Thoracic aorta (tissue), 2 donors: Measurements from ENCODE around the gene FHDC1. TPM values are rescaled to one million over a fixed set of nuclear protein-coding genes. Genes with fewer than 3 reads are reported as not detected.

Source experiments
- ATAC-seq: fragments of 150-250 bp; one replicate; pipeline ENCODE4 v1.8.0; 2017; ENCODE audit warnings: low read depth; ENCODE audit not compliant: insufficient number of reproducible peaks, low FRiP score
- DNase-seq: peaks from one replicate; pipeline ENCODE4 v3.0.0-alpha.2; 2020; ENCODE audit warnings: low spot score
- H3K27ac ChIP-seq, 2 donors: fragments of 200-600 bp; sonication (generic); 1 replicate in 1 of 2; 2 replicates in 1 of 2; pipeline ENCODE4 v1.5.1; 2016; ENCODE audit warnings: mild to moderate bottlenecking in 2 of 2, moderate library complexity in 2 of 2
- H3K27me3 ChIP-seq: fragments of 200-600 bp; sonication (generic); replicated peaks from 2 replicates; pipeline ENCODE4 v1.6.0; 2016; ENCODE audit warnings: mild to moderate bottlenecking; ENCODE audit not compliant: insufficient read depth
- H3K36me3 ChIP-seq: fragments of 200-600 bp; sonication (generic); one replicate; pipeline ENCODE4 v1.5.1; 2016
- H3K4me1 ChIP-seq, 2 donors: fragments of 200-600 bp; sonication (generic); 1 replicate in 1 of 2; 2 replicates in 1 of 2; pipeline versions ENCODE4 v1.5.1 to v1.6.0; 2016; ENCODE audit warnings: low read depth in 2 of 2, mild to moderate bottlenecking in 1 of 2; ENCODE audit not compliant: control insufficient read depth in 1 of 2
- H3K4me3 ChIP-seq: fragments of 200-600 bp; sonication (generic); 2 replicates; pipeline ENCODE4 v1.5.1; 2016; ENCODE audit warnings: mild to moderate bottlenecking
- H3K9me3 ChIP-seq: fragments of 200-600 bp; sonication (generic); 2 replicates; pipeline ENCODE4 v1.5.1; 2016
- total RNA-seq, 2 donors: library from RNA; depleted of rRNA; stranded (reverse); fragments of >200 nt; gene quantifications; one replicate each; pipeline versions ENCODE4 v1.1.0 to v1.2.3, GENCODE V29; 2016
- TF ChIP-seq, protein P1 (sequence below): fragments of 200-600 bp; sonication (generic); IDR thresholded peaks from one replicate; pipeline ENCODE4 v1.5.1; 2019; ENCODE audit warnings: antibody characterized with exemption

FHDC1 gene
- total RNA-seq, 2 donors from 2014 or later = 0.27 to 0.35 TPM

DNA sequence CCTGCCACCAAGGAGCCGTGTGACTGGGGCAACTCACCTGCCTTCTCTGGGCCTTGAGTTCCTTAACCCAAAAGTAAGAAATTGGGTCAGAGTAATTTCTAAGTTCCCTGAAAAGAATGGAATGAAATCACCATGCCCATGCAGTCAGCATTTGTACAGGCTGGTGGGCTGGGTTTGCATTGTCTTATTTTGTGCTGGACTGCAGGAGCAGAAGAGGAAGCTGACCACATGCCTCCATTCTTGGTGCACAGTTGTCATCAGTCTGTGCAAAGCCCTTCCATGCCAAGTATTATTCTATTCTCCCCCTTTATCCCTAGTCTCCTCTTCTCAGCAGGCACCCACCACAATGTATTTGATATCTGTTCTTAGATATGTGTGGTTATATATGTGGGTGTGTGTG, 56.3 kb downstream of the FHDC1 start:
- Histone ChIP-seq H3K36me3 (no peaks in the 10 kb centered on the region), H3K9me3 (no peaks in the 10 kb centered on the region), H3K4me1 (peaks cover 0 to 8% of the 10 kb centered on the region in 2 donors), H3K27me3 (no peaks in the 10 kb centered on the region), H3K4me3 (no peak overlapping the region), H3K27ac (no peak overlapping the region)
- no peak for ATAC-seq
- no peak for DNase-seq
- TF ChIP-seq, protein P1, sequence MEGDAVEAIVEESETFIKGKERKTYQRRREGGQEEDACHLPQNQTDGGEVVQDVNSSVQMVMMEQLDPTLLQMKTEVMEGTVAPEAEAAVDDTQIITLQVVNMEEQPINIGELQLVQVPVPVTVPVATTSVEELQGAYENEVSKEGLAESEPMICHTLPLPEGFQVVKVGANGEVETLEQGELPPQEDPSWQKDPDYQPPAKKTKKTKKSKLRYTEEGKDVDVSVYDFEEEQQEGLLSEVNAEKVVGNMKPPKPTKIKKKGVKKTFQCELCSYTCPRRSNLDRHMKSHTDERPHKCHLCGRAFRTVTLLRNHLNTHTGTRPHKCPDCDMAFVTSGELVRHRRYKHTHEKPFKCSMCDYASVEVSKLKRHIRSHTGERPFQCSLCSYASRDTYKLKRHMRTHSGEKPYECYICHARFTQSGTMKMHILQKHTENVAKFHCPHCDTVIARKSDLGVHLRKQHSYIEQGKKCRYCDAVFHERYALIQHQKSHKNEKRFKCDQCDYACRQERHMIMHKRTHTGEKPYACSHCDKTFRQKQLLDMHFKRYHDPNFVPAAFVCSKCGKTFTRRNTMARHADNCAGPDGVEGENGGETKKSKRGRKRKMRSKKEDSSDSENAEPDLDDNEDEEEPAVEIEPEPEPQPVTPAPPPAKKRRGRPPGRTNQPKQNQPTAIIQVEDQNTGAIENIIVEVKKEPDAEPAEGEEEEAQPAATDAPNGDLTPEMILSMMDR = no peak

DNA sequence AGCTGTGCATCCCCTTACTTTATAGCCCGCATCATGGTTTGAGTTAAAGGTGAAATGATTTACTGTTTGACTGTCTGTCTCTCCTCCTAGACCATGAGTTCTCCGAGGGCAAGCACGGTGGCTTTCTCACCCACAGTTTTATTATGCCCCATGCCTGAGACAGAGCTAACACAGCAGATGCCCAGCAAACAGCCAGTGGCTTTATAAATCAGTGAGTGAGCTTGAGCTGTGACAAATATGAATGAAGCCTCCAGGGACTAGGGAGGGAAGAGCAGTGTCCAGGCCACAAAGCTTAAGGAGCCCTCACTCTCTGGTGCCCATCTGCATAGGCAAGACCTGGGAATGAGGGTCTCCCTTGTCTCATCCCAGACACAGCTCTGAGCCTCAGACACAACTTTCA, 57.9 kb downstream of the FHDC1 start:
- ATAC-seq (no peak), DNase-seq (no peak)
- H3K27me3 ChIP-seq = no peaks in the 10 kb centered on the region
- H3K4me1 ChIP-seq = peaks cover 0 to 8% of the 10 kb centered on the region in 2 donors
- H3K36me3 ChIP-seq = no peaks in the 10 kb centered on the region
- H3K9me3 ChIP-seq = no peaks in the 10 kb centered on the region
- TF ChIP-seq, protein P1 = no peak
- no peak overlapping the region for H3K27ac ChIP-seq
- no peak overlapping the region for H3K4me3 ChIP-seq

DNA sequence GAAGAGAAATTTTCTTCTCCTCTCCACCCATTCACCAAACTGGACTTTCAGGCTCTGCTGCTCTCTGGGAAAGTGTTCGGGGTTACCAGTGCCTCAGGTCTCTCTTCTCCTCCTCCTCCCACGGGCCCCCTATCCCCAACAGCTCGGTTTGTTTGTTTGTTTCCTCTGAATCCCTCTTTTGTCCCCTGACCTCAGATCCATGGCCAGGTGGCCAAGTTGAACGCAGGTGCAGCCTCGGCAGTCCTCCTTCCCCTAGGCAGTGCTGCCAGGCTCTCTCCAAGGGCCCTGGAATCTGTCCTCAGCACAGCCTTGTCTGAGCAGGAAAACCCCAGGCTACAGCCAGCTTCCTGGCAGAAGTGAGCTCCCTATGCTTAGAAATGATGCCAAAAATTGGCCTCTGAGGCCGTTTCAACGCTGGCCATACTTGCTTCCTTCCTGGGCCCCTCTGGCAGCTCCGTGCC, 60.0 kb downstream of the FHDC1 start:
- H3K36me3 ChIP-seq = no peaks in the 10 kb centered on the region
- H3K9me3 ChIP-seq = no peaks in the 10 kb centered on the region
- no peaks in the 10 kb centered on the region for H3K27me3 ChIP-seq
- peaks cover 0 to 8% of the 10 kb centered on the region in 2 donors for H3K4me1 ChIP-seq
- TF ChIP-seq, protein P1 = no peak
- DNase-seq = no peak
- H3K4me3 ChIP-seq = no peak overlapping the region
- ATAC-seq = no peak
- H3K27ac ChIP-seq = no peak overlapping the region

DNA sequence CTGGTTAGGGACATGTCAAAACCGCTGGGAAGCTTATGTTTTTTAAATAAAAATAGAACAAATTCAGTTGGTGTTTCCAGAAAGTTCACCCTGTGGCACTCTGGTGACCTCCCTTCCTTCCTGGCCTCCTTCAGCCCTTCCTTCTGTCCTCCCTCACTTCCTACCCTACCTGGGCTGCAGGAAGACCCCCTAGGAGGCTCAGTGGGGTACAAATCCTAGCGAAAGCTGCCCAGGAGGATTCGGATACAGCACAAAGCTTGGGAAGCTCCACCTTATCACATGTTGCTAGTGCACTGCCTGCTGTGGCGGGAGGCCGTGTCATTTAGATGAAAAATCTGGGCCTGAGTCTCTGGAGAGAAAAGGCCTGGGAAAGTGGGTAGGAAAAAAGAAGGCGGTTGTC, 60.5 kb downstream of the FHDC1 start:
- no peak overlapping the region for H3K27ac ChIP-seq
- no peak for ATAC-seq
- no peaks in the 10 kb centered on the region for H3K27me3 ChIP-seq
- peaks cover 0 to 8% of the 10 kb centered on the region in 2 donors for H3K4me1 ChIP-seq
- no peaks in the 10 kb centered on the region for H3K9me3 ChIP-seq
- TF ChIP-seq, protein P1 = no peak
- H3K4me3 ChIP-seq = no peak overlapping the region
- DNase-seq = no peak
- no peaks in the 10 kb centered on the region for H3K36me3 ChIP-seq

DNA sequence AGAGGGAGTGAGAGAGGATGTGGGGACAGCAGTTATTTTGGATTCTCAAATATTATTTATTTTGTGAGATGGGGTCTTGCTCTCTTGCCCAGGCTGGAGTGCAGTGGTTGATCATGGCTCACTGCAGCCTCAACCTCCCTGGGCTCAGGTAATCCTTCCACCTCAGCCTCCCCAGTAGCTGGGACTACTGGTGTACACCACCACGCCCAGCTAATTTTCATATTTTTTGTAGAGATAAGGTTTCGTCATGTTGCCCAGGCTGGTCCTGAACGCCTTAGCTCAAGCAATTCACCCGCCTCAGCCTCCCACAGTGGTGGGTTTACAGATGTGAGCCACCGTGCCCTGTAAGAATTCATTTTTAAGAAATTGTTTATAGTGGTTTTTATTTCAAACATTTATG, 61.2 kb downstream of the FHDC1 start:
- H3K27ac ChIP-seq = no peak overlapping the region
- H3K4me1 ChIP-seq = peaks cover 0 to 8% of the 10 kb centered on the region in 2 donors
- ATAC-seq (no peak), DNase-seq (no peak)
- no peaks in the 10 kb centered on the region for H3K36me3 ChIP-seq
- TF ChIP-seq, protein P1 = no peak
- H3K9me3 ChIP-seq = no peaks in the 10 kb centered on the region
- no peak overlapping the region for H3K4me3 ChIP-seq
- H3K27me3 ChIP-seq = no peaks in the 10 kb centered on the region
